Measurements from ENCODE around the gene SLC26A11. TPM values are rescaled to one million over a fixed set of nuclear protein-coding genes. Genes with fewer than 3 reads are reported as not detected.

SLC26A11 gene
- total and polyA plus RNA-seq, 2 of the 13 experiments (the other 11 are each of a cell fraction or from before 2014, with no cell fraction given), result 8.7 to 13.2 TPM

GRCh38 chr17:80268427-80268826 lies 48.2 kb downstream of the SLC26A11 start:
- BruUV-seq (replicated peaks), result no TSS peak
- peaks cover 5% of the 10 kb centered on the region; the same call in 1 of the 2 replicates for H4K20me1 ChIP-seq (ENCODE audit: insufficient read depth, low read length)
- no peak for FAIRE-seq
- H3K79me2 ChIP-seq (ENCODE audit: insufficient read depth, low read length), result peaks cover 6% of the 10 kb centered on the region
- no peaks in the 10 kb centered on the region for H3K9me3 ChIP-seq (ENCODE audit: low read length)
- H3K4me1 ChIP-seq (ENCODE audit: insufficient read depth, low read length), result peaks cover 16% of the 10 kb centered on the region
- H3K27ac ChIP-seq (ENCODE audit: extremely low read length, insufficient read depth, low read length), result no peak overlapping the region
- DNase-seq (ENCODE audit: low spot score), result no peak
- H3K4me3 ChIP-seq (replicated peaks in 1 of 3; ENCODE audit: insufficient read depth in 1 of 3, low read depth in 2 of 3, low read length in 3 of 3), result no peak overlapping the region
- no peak for ATAC-seq
- CTCF ChIA-PET (ENCODE audit: low intra/inter-chr PET ratio, low total read pairs), result no interaction called here
- 91% methylated on average over 4 of the region's 4 CpGs for WGBS (ENCODE audit: low lambda C conversion rate)
- in situ Hi-C loops (cut with HindIII; ENCODE audit: extremely low pct_ligation_motif_present, low pct_unique_long_range_greater_than_20kb), result no loop called here
- H3K27me3 ChIP-seq (ENCODE audit: control insufficient read depth in 1 of 2, insufficient read depth in 2 of 2, low read length in 2 of 2), result no peaks in the 10 kb centered on the region
- H3K36me3 ChIP-seq (replicated peaks in 1 of 2; ENCODE audit: control insufficient read depth in 1 of 2, insufficient read depth in 2 of 2, low read length in 2 of 2), result peaks cover 3 to 5% of the 10 kb centered on the region in 2 experiments; a peak in 4 of 5 replicates
- no peak overlapping the region for H3K4me2 ChIP-seq (ENCODE audit: low read depth, low read length)
- no peak for TF ChIP-seq SAP130 (CRISPR knock-in tag; IDR thresholded peaks at IDR 0.05; ENCODE audit: low read depth)
- no peak for TF ChIP-seq ZNF460 (CRISPR knock-in tag; IDR thresholded peaks at IDR 0.05; ENCODE audit: borderline replicate concordance)
- no peak for TF ChIP-seq ZNF605 (CRISPR knock-in tag; IDR thresholded peaks at IDR 0.05)
- TF ChIP-seq ZC3H4 (CRISPR knock-in tag; IDR thresholded peaks at IDR 0.05; ENCODE audit: borderline replicate concordance), result no peak
- no peak for TF ChIP-seq NR2F6 (IDR thresholded peaks at IDR 0.05)
- TF ChIP-seq NR2F6 (CRISPR knock-in tag; IDR thresholded peaks at IDR 0.05), result no peak
- no peak for TF ChIP-seq ZNF282 (IDR thresholded peaks at IDR 0.05; ENCODE audit: partially characterized antibody)
- no peak for TF ChIP-seq SOX13 (IDR thresholded peaks at IDR 0.05)
- no peak for TF ChIP-seq SOX13 (CRISPR knock-in tag; conservative IDR thresholded peaks at IDR 0.05 in 1 of 2, IDR thresholded peaks at IDR 0.05 in 1 of 2)
- no peak for TF ChIP-seq ZFP36L1 (CRISPR knock-in tag; IDR thresholded peaks at IDR 0.05)
- no peak for TF ChIP-seq ZBTB43 (CRISPR knock-in tag; conservative IDR thresholded peaks at IDR 0.05)
- no peak for TF ChIP-seq FUBP1 (CRISPR knock-in tag; IDR thresholded peaks at IDR 0.05; ENCODE audit: borderline replicate concordance)
- intact Hi-C loops (cut with micrococcal nuclease; ENCODE audit: unreplicated experiment), result no loop called here
- POLR2A ChIA-PET, result no interaction called here
- no peak overlapping the region for H2AFZ ChIP-seq (ENCODE audit: low read length)
- H3K9ac ChIP-seq (ENCODE audit: insufficient read depth, low read depth, low read length), result no peak overlapping the region

Measured in HepG2 (cell line).